ENCODE measurements around the gene FSTL5.

The FSTL5 gene

GRCh38 chr4:161350946-161351345 is 812.9 kb downstream of the FSTL5 start:
- no peak overlapping the region for H3K4me3 ChIP-seq (ENCODE audit: low read depth, low read length)

GRCh38 chr4:161345741-161346140 is 818.1 kb downstream of the FSTL5 start:
- no peak overlapping the region for H3K4me3 ChIP-seq (ENCODE audit: low read depth, low read length)

- H3K4me3 ChIP-seq (ENCODE audit: low read depth, low read length) = no peak overlapping the region
These were observed 820.2 kb downstream of the FSTL5 start for GRCh38 chr4:161343569-161343950.

GRCh38 chr4:161342881-161343568 is 820.8 kb downstream of the FSTL5 start:
- no peak overlapping the region for H3K4me3 ChIP-seq (ENCODE audit: low read depth, low read length)

- H3K4me3 ChIP-seq (ENCODE audit: low read depth, low read length) = no peak overlapping the region
These were observed 827.2 kb downstream of the FSTL5 start for GRCh38 chr4:161336621-161337020.

- H3K4me3 ChIP-seq (ENCODE audit: low read depth, low read length) = no peak overlapping the region
These were observed 827.7 kb downstream of the FSTL5 start for GRCh38 chr4:161336016-161336530.
